Right lobe of liver (tissue), 6 donors: Measurements from ENCODE around the gene EXOSC3. TPM values are rescaled to one million over a fixed set of nuclear protein-coding genes. Genes with fewer than 3 reads are reported as not detected.
A peak's percentile ranks its signal among the peaks of the same experiment; 100 is the strongest.

Experiments used
- ATAC-seq, 4 donors: fragments of 200-7000 bp; cut with Tn5 transposase; one replicate each; pipeline ENCODE4 v1.9.1; 2020; ENCODE audit warnings: mild to moderate bottlenecking in 4 of 4, moderate library complexity in 4 of 4
- DNase-seq, 3 donors: peaks; one replicate each; pipeline ENCODE4 v3.0.0-alpha.2; 2020
- H3K27ac ChIP-seq, 3 donors: fragments of 200-600 bp; one replicate each; pipeline ENCODE4 v1.8.0; 2022
- H3K27me3 ChIP-seq, 2 donors: fragments of 200-600 bp; one replicate each; pipeline ENCODE4 v1.8.0; 2022
- H3K36me3 ChIP-seq, 4 donors: fragments of 200-600 bp; sonication (generic) in 1 of 4; one replicate each; pipeline versions ENCODE4 v1.5.1 to v1.8.0; 2017 to 2022; ENCODE audit warnings: control low read depth in 1 of 4
- H3K4me1 ChIP-seq, 4 donors: fragments of 200-600 bp; sonication (generic) in 1 of 4; one replicate each; pipeline versions ENCODE4 v1.5.1 to v1.8.0; 2017 to 2022; ENCODE audit warnings: control low read depth in 1 of 4
- H3K4me3 ChIP-seq, 3 donors: fragments of 200-600 bp; one replicate each; pipeline ENCODE4 v1.8.0; 2022
- H3K9me3 ChIP-seq, 4 donors: fragments of 200-600 bp; sonication (generic) in 1 of 4; one replicate each; pipeline versions ENCODE4 v1.5.1 to v1.8.0; 2017 to 2022; ENCODE audit warnings: control low read depth in 1 of 4
- POLR2A ChIP-seq: fragments of 450-650 bp; IDR thresholded peaks from one replicate; pipeline ENCODE4 v1.6.1; 2017; ENCODE audit warnings: antibody characterized with exemption, mild to moderate bottlenecking
- WGBS: methylation state at CpG from one replicate; pipeline ENCODE4 v1.1.6; 2018; ENCODE audit warnings: low coverage, low lambda C conversion rate; ENCODE audit not compliant: insufficient coverage; ENCODE audit errors: missing lambda C conversion rate; 5-methylcytosine and 5-hydroxymethylcytosine counted together
- intact Hi-C, 2 donors: fragments of 100-400 bp; cut with DNase I; formaldehyde crosslinking; loops; one replicate each; pipeline versions ENCODE4 v1.11.2 to v1.14.1; 2022
- total RNA-seq, 6 experiments: library from RNA; depleted of rRNA in 2 of 6; stranded (reverse); fragments of >200 nt in 2 of 6; fragmentation: NEBNext Ultra II Directional in 3 of 6; extraction: Animal tissue kit (Norgen Biotek cat#: 25700) in 3 of 6; gene quantifications; one replicate each; pipeline versions ENCODE4 v1.1.0 to v1.2.4, GENCODE V29; 2016 to 2023
- TF ChIP-seq, protein P1 (sequence below), 4 donors: fragments of 200-600 bp in 3 of 4; fragments of 450-650 bp in 1 of 4; IDR thresholded peaks; one replicate each; pipeline versions ENCODE4 v1.5.1 to v1.8.0; 2016 to 2022; ENCODE audit warnings: antibody characterized with exemption in 4 of 4, mild to moderate bottlenecking in 2 of 4
- donor health status: DM: no; HTN: yes; CAD: no.
- donor health status: DM: no; HTN: no; CAD: no.
- donor health status: DM: no; HTN: no; CAD: no.
- donor health status: DM: no; HTN: yes; CAD: no.
- donor health status: DM: no; HTN: yes; CAD: no.

EXOSC3 gene
- total RNA-seq, 6 experiments from 2014 or later: 13.1 to 17.1 (median 14.7) TPM

DNA sequence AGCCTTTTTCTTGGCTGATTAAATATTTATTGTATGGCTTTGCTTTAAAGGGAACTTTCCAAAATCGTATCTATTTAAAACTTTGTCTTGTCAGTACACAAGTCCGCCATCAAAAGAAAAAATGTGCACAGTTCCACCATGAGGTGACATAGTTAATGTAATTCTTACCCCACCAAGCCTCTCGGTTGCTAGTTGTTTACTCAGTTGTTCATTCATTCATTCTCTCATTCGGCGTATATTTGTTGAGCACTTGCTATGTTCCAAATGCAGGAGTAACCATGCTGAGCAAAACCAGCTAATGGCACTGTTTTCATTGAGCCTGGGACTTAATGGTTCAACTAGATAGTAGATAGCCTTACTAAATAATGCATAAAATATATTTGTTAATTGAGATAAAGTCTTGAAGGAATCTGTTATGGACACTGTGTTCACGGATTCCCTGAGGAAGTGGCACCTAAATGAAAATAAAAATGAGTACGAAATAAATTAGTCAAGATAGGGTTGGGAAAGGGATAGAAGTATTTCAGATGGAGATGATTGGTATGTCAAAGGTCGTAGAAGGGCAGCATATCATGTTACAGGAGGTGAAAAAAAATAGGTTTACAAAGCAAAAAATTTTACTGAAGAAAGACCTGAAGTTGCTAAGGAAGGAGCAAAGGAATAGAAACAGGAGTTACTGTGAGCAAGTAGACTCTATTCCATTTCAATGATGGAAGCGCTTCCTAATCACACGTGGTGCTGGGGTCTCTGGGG lies 17.3 kb upstream of the EXOSC3 start:
- ATAC-seq: no peak
- 43% methylated on average over 10 of the region's 10 CpGs for WGBS
- peaks cover 0 to 6% (median 0%) of the 10 kb centered on the region in 4 donors for H3K9me3 ChIP-seq
- DNase-seq: no peak
- H3K36me3 ChIP-seq: peaks cover 0 to 4% (median 0%) of the 10 kb centered on the region in 4 donors
- H3K27ac ChIP-seq: peak overlapping the region in 1 of 3 donors; percentile 81
- no peaks in the 10 kb centered on the region for H3K27me3 ChIP-seq
- TF ChIP-seq POLR2A: no peak
- TF ChIP-seq, protein P1, sequence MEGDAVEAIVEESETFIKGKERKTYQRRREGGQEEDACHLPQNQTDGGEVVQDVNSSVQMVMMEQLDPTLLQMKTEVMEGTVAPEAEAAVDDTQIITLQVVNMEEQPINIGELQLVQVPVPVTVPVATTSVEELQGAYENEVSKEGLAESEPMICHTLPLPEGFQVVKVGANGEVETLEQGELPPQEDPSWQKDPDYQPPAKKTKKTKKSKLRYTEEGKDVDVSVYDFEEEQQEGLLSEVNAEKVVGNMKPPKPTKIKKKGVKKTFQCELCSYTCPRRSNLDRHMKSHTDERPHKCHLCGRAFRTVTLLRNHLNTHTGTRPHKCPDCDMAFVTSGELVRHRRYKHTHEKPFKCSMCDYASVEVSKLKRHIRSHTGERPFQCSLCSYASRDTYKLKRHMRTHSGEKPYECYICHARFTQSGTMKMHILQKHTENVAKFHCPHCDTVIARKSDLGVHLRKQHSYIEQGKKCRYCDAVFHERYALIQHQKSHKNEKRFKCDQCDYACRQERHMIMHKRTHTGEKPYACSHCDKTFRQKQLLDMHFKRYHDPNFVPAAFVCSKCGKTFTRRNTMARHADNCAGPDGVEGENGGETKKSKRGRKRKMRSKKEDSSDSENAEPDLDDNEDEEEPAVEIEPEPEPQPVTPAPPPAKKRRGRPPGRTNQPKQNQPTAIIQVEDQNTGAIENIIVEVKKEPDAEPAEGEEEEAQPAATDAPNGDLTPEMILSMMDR (IDR thresholded peaks at IDR 0.05): no peak
- H3K4me3 ChIP-seq: peak overlapping the region; percentile 72 to 98 (median 94)
- H3K4me1 ChIP-seq: peaks cover 0 to 16% (median 6%) of the 10 kb centered on the region in 4 donors
- intact Hi-C loops: loop anchor here in 1 of 2 donors (2.0 kb wide), 1 partner anchor 17 kb away; the partner anchor contains the start of gene EXOSC3

DNA sequence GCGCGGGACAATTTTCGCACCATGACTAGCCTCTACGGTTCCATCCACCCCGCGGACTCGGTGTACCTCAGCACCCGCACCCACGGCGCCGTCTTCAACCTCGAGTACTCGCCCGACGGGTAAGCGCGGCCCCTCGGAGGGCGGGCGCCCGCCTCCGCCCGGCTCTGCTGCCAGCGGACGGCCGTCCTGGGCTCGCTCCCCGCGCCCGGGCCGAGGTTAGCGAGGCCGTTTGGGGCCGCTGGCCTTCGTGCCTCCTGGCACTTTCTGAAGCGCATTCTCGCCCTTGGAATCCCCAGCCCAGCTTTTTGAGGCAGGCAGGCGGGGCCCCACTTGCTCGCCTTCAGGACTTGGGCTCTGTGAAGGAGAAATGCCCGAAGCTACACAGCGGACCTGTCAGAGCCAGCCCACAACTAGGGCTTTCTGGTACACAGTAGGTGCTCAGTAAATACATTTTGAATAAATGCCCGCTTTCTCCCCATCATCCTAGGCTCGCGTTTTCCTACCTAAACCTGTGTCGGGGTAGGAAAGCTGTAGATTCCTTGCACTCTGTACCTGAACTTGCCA lies 16.5 kb upstream of the EXOSC3 start:
- peak overlapping the region; percentile 72 to 89 (median 81) for H3K27ac ChIP-seq
- intact Hi-C loops: loop anchor here in 1 of 2 donors (2.0 kb wide), 1 partner anchor 17 kb away; the partner anchor contains the start of gene EXOSC3

DNA sequence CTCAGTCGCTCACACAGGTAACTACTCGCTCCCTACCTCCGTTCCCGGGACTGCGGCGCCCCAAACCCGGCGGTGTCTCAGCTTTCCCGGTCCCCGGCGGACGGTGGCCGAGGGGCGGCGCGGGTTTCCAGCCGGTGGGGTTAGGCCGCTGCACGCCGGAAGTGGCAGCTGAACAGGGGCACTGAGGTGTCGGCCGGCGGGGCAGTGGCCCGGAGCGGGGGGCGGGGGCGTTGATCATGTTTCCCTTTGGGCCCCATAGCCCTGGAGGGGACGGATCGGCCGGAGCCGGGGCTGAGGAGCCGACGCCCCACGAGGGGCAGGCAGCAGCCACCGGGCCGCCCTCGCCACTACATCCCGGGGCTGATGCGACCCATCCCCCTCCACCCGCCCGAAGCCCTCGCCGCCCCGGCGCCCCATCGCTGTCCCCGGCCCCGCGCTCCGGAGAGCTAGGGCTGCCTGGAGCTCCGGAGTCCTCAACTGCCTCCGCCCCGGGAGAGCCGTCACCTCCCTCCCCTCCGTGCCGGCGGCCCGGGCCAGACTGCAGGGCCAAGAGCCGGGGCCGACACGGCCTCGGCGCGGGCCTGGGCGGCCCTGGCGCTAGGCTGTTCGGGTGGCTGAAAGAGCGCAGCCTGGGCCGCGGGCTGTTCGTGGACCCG lies 15.9 kb upstream of the EXOSC3 start, which contains the start of gene DCAF10:
TSS of gene DCAF10 (plus strand) at position 167 of the 656 bp plus-strand sequence. CDS start at position 237, 70 bp downstream.
- TF ChIP-seq POLR2A: peak; percentile 74
- TF ChIP-seq, protein P1 (IDR thresholded peaks at IDR 0.05): peak in 1 of 4 donors; percentile 17
- Histone ChIP-seq H3K36me3 (peaks cover 0 to 4% (median 0%) of the 10 kb centered on the region in 4 donors), H3K27me3 (no peaks in the 10 kb centered on the region), H3K4me1 (peaks cover 0 to 16% (median 6%) of the 10 kb centered on the region in 4 donors), H3K4me3 (peak within 1 kb of the TSS; percentile 72 to 98 (median 94)), H3K27ac (peak within 1 kb of the TSS; percentile 72 to 89 (median 81)), H3K9me3 (peaks cover 0 to 6% (median 0%) of the 10 kb centered on the region in 4 donors)
- intact Hi-C loops: loop anchor here in 1 of 2 donors (2.0 kb wide), 1 partner anchor 16 kb away; the partner anchor contains the start of gene EXOSC3
- WGBS: 0% methylated on average over 6 of the region's 72 CpGs
- DNase-seq (peak; percentile 89 to 90 (median 90)), ATAC-seq (peak; percentile 95 to 97 (median 96))

More for the DNA sequence above, 16.5 kb upstream of the EXOSC3 start:
- H3K4me3 ChIP-seq: peak overlapping the region; percentile 72 to 98 (median 94)
- H3K36me3 ChIP-seq: peaks cover 0 to 4% (median 0%) of the 10 kb centered on the region in 4 donors
- TF ChIP-seq, protein P1 (IDR thresholded peaks at IDR 0.05): no peak
- DNase-seq (peak; percentile 44 to 70 (median 62)), ATAC-seq (peak; percentile 48 to 76 (median 70))
- H3K9me3 ChIP-seq: peaks cover 0 to 6% (median 0%) of the 10 kb centered on the region in 4 donors
- peaks cover 0 to 16% (median 6%) of the 10 kb centered on the region in 4 donors for H3K4me1 ChIP-seq
- no peaks in the 10 kb centered on the region for H3K27me3 ChIP-seq
- no CpG with 5 or more reads among the region's 45 CpGs for WGBS

DNA sequence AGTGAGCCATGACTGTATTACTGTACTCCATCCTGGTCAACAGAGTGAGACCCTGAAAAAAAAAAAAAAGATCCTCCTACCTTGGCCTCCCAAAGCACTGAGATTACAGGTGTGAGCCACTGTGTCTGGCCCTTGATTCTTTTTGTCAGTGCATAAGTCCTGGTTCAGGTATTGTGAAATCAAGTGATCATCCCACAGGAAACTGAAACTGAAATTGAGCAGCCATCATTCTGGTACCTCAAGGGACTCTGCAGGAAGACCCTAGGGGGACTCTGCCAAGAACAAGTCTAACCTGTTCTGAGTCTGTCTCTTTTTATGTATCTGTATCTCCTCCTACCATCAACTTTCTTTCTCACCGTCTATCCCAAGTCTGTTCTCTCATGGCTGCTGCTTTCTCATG lies 13.8 kb upstream of the EXOSC3 start:
- TF ChIP-seq POLR2A: no peak
- TF ChIP-seq, protein P1 (IDR thresholded peaks at IDR 0.05): no peak
- H3K27ac ChIP-seq: no peak overlapping the region
- no peak for DNase-seq
- H3K36me3 ChIP-seq: peaks cover 0 to 4% (median 0%) of the 10 kb centered on the region in 4 donors
- H3K4me1 ChIP-seq: peaks cover 0 to 16% (median 6%) of the 10 kb centered on the region in 4 donors
- H3K27me3 ChIP-seq: no peaks in the 10 kb centered on the region
- intact Hi-C loops: no loop called here
- no peak for ATAC-seq
- H3K9me3 ChIP-seq: peaks cover 0 to 6% (median 0%) of the 10 kb centered on the region in 4 donors
- 77% methylated on average over 1 of the region's 1 CpG for WGBS
- H3K4me3 ChIP-seq: no peak overlapping the region
